ENCODE data around the gene ZNF527.
"Not testable (repeated sequence)": the region's sequence is repeated elsewhere in the genome, so short reads cannot be mapped to it uniquely, and the experiment has no call there.

Gene ZNF527

GRCh38 chr19:37370880-37371661 is at the start of gene ZNF527:
Gene ZNF527 (plus strand): TSS chr19:37371099. CDS start chr19:37374199, 3,100 bp downstream.
- DNase-seq: peak; percentile 93

GRCh38 chr19:37329686-37330085 is 41.2 kb upstream of the ZNF527 start:
- DNase-seq: no peak

- no peak for DNase-seq
These were observed 38.1 kb upstream of the ZNF527 start for GRCh38 chr19:37332839-37333238.

GRCh38 chr19:37333457-37333856 is 37.4 kb upstream of the ZNF527 start:
- no peak for DNase-seq

GRCh38 chr19:37334179-37335071 is 36.5 kb upstream of the ZNF527 start:
- DNase-seq: no peak

- DNase-seq: no peak
These were observed 28.1 kb upstream of the ZNF527 start for GRCh38 chr19:37342753-37343152.

GRCh38 chr19:37346091-37346490 is 24.8 kb upstream of the ZNF527 start:
- no peak for DNase-seq

GRCh38 chr19:37348060-37348459 is 22.8 kb upstream of the ZNF527 start:
- DNase-seq: no peak

GRCh38 chr19:37353968-37354367 is 16.9 kb upstream of the ZNF527 start:
- DNase-seq: no peak

- DNase-seq: no peak
These were observed 15.0 kb upstream of the ZNF527 start for GRCh38 chr19:37355901-37356300.

GRCh38 chr19:37361994-37362393 is 8.9 kb upstream of the ZNF527 start:
- no peak for DNase-seq

GRCh38 chr19:37362733-37363132 is 8.2 kb upstream of the ZNF527 start:
- no peak for DNase-seq

- DNase-seq: not testable (repeated sequence)
These were observed 466 bp upstream of the ZNF527 start for GRCh38 chr19:37370386-37370879.

GRCh38 chr19:37389234-37389633 is 18.3 kb downstream of the ZNF527 start:
- no peak for DNase-seq

- not testable (repeated sequence) for DNase-seq
These were observed 20.5 kb downstream of the ZNF527 start for GRCh38 chr19:37391399-37391798.

GRCh38 chr19:37401078-37401477 is 30.2 kb downstream of the ZNF527 start:
- DNase-seq: no peak

- DNase-seq: no peak
These were observed 32.5 kb downstream of the ZNF527 start for GRCh38 chr19:37403403-37403802.

- not testable (repeated sequence) for DNase-seq
These were observed 35.4 kb downstream of the ZNF527 start for GRCh38 chr19:37406140-37406846.

- no peak for DNase-seq
These were observed 41.8 kb downstream of the ZNF527 start for GRCh38 chr19:37412700-37413099.

GRCh38 chr19:37413313-37414084 is 42.6 kb downstream of the ZNF527 start:
- DNase-seq: no peak

Measured in NCI-H1436 treated with DMSO at 0.1 percent for 48 hours (cell line).